IMR-90 (cell line): Measurements from ENCODE around the gene POU3F3. TPM values are rescaled to one million over a fixed set of nuclear protein-coding genes. Genes with fewer than 3 reads are reported as not detected.
A peak's percentile ranks its signal among the peaks of the same experiment; 100 is the strongest.

Source experiments
- ATAC-seq: fragments of 200-7000 bp; cut with Tn5 transposase; 2 replicates; pipeline ENCODE4 v1.9.1; 2020; ENCODE audit warnings: low read depth, mild to moderate bottlenecking, moderate library complexity
- Bru-seq: library from RNA; stranded (reverse); fragments of 400-500 nt; gene quantifications from one replicate; lab custom pipeline; 2021; lab: Mats Ljungman, UMichigan
- BruChase-seq, 2 experiments: library from RNA; stranded (reverse); fragments of 400-500 nt; gene quantifications; one replicate each; lab custom pipeline; 2021; lab: Mats Ljungman, UMichigan
- BruUV-seq: library from RNA; stranded (reverse); fragments of 400-500 nt; replicated peaks from 2 replicates; lab custom pipeline; 2021; lab: Mats Ljungman, UMichigan
- CTCF ChIA-PET: fragments of 300-600 bp; formaldehyde crosslinking; extraction: SDS; loops from one replicate; lab custom pipeline; 2021; ENCODE audit warnings: antibody characterized with exemption; lab: Yijun Ruan, JAX
- POLR2A ChIA-PET: fragments of 300-600 bp; sonication (Branson Sonifier 250); formaldehyde crosslinking; loops from one replicate; lab custom pipeline; 2022; ENCODE audit warnings: antibody characterized with exemption; ENCODE audit not compliant: unreplicated experiment; lab: Charles Lee
- DNase-seq: peaks from one replicate; pipeline ENCODE4 v3.0.0; 2013
- H2AFZ ChIP-seq: replicated peaks from 2 replicates; pipeline ENCODE3; 2013; ENCODE audit warnings: low read length, mild to moderate bottlenecking; ENCODE audit not compliant: poor library complexity
- H2AK5ac ChIP-seq: 2 replicates; pipeline ENCODE4 v1.6.1; 2013; ENCODE audit warnings: low read depth, low read length, inconsistent platforms
- H2AK9ac ChIP-seq: replicated peaks from 2 replicates; pipeline ENCODE3; 2013; ENCODE audit warnings: mild to moderate bottlenecking, low read depth, low read length, moderate library complexity; ENCODE audit not compliant: poor library complexity
- H2BK120ac ChIP-seq: 2 replicates; pipeline ENCODE4 v1.6.1; 2013; ENCODE audit warnings: low read depth, low read length, inconsistent platforms
- H2BK15ac ChIP-seq: 3 replicates; pipeline ENCODE4 v1.6.1; 2013; ENCODE audit warnings: low read depth, low read length, inconsistent platforms
- H2BK20ac ChIP-seq: 2 replicates; pipeline ENCODE4 v1.6.1; 2013; ENCODE audit warnings: low read depth, mild to moderate bottlenecking, inconsistent platforms, low read length, moderate library complexity
- H2BK5ac ChIP-seq: 2 replicates; pipeline ENCODE4 v1.6.1; 2013; ENCODE audit warnings: mild to moderate bottlenecking, low read depth, low read length, inconsistent platforms; ENCODE audit not compliant: poor library complexity, severe bottlenecking
- H3K14ac ChIP-seq: replicated peaks from 2 replicates; pipeline ENCODE4 v1.6.1; 2013; ENCODE audit warnings: low read depth, low read length, inconsistent platforms
- H3K18ac ChIP-seq: 2 replicates; pipeline ENCODE4 v1.6.1; 2013; ENCODE audit warnings: low read depth, low read length, control low read depth
- H3K23ac ChIP-seq: 2 replicates; pipeline ENCODE4 v1.6.1; 2013; ENCODE audit warnings: low read depth, low read length, inconsistent platforms
- H3K27ac ChIP-seq: 2 replicates; pipeline ENCODE4 v1.5.1; 2013; ENCODE audit warnings: mild to moderate bottlenecking, control low read depth, low read length; ENCODE audit not compliant: insufficient read depth
- H3K27me3 ChIP-seq: 2 replicates; pipeline ENCODE4 v1.6.1; 2013; ENCODE audit warnings: low read length; ENCODE audit not compliant: control insufficient read depth, insufficient read depth
- H3K36me3 ChIP-seq: 2 replicates; pipeline ENCODE4 v1.6.1; 2013; ENCODE audit warnings: low read length, mixed read lengths; ENCODE audit not compliant: control insufficient read depth, insufficient read depth
- H3K4ac ChIP-seq: 2 replicates; pipeline ENCODE4 v1.6.1; 2013; ENCODE audit warnings: low read depth, low read length, inconsistent platforms
- H3K4me1 ChIP-seq: 2 replicates; pipeline ENCODE4 v1.6.1; 2013; ENCODE audit warnings: low read length, mixed read lengths; ENCODE audit not compliant: control insufficient read depth, insufficient read depth
- H3K4me2 ChIP-seq: 2 replicates; pipeline ENCODE4 v1.6.1; 2013; ENCODE audit warnings: low read depth, mild to moderate bottlenecking, control low read depth, low read length, moderate library complexity
- H3K4me3 ChIP-seq: 2 replicates; pipeline ENCODE4 v1.5.1; 2013; ENCODE audit warnings: low read depth, mild to moderate bottlenecking, control low read depth, low read length, moderate library complexity; ENCODE audit not compliant: insufficient read depth
- H3K56ac ChIP-seq: 2 replicates; pipeline ENCODE4 v1.6.1; 2013; ENCODE audit warnings: low read length, inconsistent platforms; ENCODE audit not compliant: insufficient read depth; ENCODE audit errors: extremely low read depth
- H3K79me1 ChIP-seq, 2 experiments: 2 replicates each; pipeline ENCODE4 v1.6.1; 2013; ENCODE audit warnings: low read length in 2 of 2, inconsistent platforms in 1 of 2, low read depth in 1 of 2
- H3K9ac ChIP-seq: 2 replicates; pipeline ENCODE4 v1.6.1; 2013; ENCODE audit warnings: low read depth, low read length, control low read depth
- H3K9me1 ChIP-seq: 2 replicates; pipeline ENCODE4 v1.6.1; 2013; ENCODE audit warnings: low read length, inconsistent platforms; ENCODE audit not compliant: insufficient read depth
- H3K9me3 ChIP-seq: 2 replicates; pipeline ENCODE4 v1.6.1; 2013; ENCODE audit warnings: low read length; ENCODE audit not compliant: control insufficient read depth, insufficient read depth
- H4K20me1 ChIP-seq: 2 replicates; pipeline ENCODE4 v1.6.1; 2013; ENCODE audit warnings: low read length, inconsistent platforms; ENCODE audit not compliant: insufficient read depth
- H4K5ac ChIP-seq: 2 replicates; pipeline ENCODE4 v1.6.1; 2013; ENCODE audit warnings: mild to moderate bottlenecking, low read depth, low read length, control low read depth
- H4K8ac ChIP-seq, 2 experiments: 2 replicates each; pipeline ENCODE4 v1.6.1; 2013; ENCODE audit warnings: low read depth in 2 of 2, low read length in 2 of 2, control low read depth in 1 of 2, inconsistent platforms in 1 of 2
- H4K91ac ChIP-seq: 2 replicates; pipeline ENCODE4 v1.6.1; 2013; ENCODE audit warnings: low read depth, low read length, inconsistent platforms; ENCODE audit not compliant: insufficient read depth
- BHLHE40 ChIP-seq: fragments of 150-350 bp; IDR thresholded peaks from 2 replicates; pipeline ENCODE4 v1.6.1; 2016; ENCODE audit warnings: mild to moderate bottlenecking, low read depth, low read length
- CEBPB ChIP-seq: IDR thresholded peaks from 2 replicates; pipeline ENCODE4 v1.6.1; 2012; ENCODE audit warnings: low read depth, low read length, improper control_type of control experiment
- CHD1 ChIP-seq: IDR thresholded peaks from 2 replicates; pipeline ENCODE4 v1.6.1; 2012; ENCODE audit warnings: low read depth, low read length, improper control_type of control experiment
- ELK1 ChIP-seq: fragments of 150-350 bp; IDR thresholded peaks from 2 replicates; pipeline ENCODE4 v1.6.1; 2016; ENCODE audit warnings: low read depth, mild to moderate bottlenecking, low read length, moderate library complexity, borderline replicate concordance
- FOS ChIP-seq: fragments of 150-350 bp; IDR thresholded peaks from 2 replicates; pipeline ENCODE4 v1.6.1; 2016; ENCODE audit warnings: low read depth, low read length
- MAFK ChIP-seq: IDR thresholded peaks from 2 replicates; pipeline ENCODE4 v1.6.1; 2012; ENCODE audit warnings: low read depth, low read length, improper control_type of control experiment
- MAZ ChIP-seq: IDR thresholded peaks from 2 replicates; pipeline ENCODE4 v1.6.1; 2012; ENCODE audit warnings: low read depth, mild to moderate bottlenecking, low read length, improper control_type of control experiment, moderate library complexity, borderline replicate concordance
- MXI1 ChIP-seq: IDR thresholded peaks from 2 replicates; pipeline ENCODE4 v1.6.1; 2012; ENCODE audit warnings: low read depth, mild to moderate bottlenecking, low read length, moderate library complexity, borderline replicate concordance
- POLR2A ChIP-seq: IDR thresholded peaks from 2 replicates; pipeline ENCODE4 v1.6.1; 2012; ENCODE audit warnings: mild to moderate bottlenecking, low read depth, low read length
- RAD21 ChIP-seq: IDR thresholded peaks from 2 replicates; pipeline ENCODE4 v1.6.1; 2012; ENCODE audit warnings: low read length, improper control_type of control experiment
- RCOR1 ChIP-seq: IDR thresholded peaks from 2 replicates; pipeline ENCODE4 v1.6.1; 2012; ENCODE audit warnings: mild to moderate bottlenecking, low read length, improper control_type of control experiment; ENCODE audit not compliant: insufficient replicate concordance
- SMC3 ChIP-seq: fragments of 150-350 bp; IDR thresholded peaks from 2 replicates; pipeline ENCODE4 v1.6.1; 2016; ENCODE audit warnings: low read depth, mild to moderate bottlenecking, antibody characterized with exemption, low read length, moderate library complexity
- USF2 ChIP-seq: fragments of 150-350 bp; IDR thresholded peaks from 2 replicates; pipeline ENCODE4 v1.6.1; 2017; ENCODE audit warnings: mild to moderate bottlenecking, antibody characterized with exemption, low read length, low read depth
- WGBS, 2 experiments: methylation state at CpG; one replicate each; pipeline versions ENCODE4 v1.1.5 to v1.1.7; 2013; ENCODE audit warnings: missing lambda C conversion rate in 2 of 2; ENCODE audit not compliant: insufficient read length in 1 of 2; ENCODE audit errors: extremely low coverage in 2 of 2; 5-methylcytosine and 5-hydroxymethylcytosine counted together
- dilution Hi-C: fragments of 300-500 bp; cut with HindIII; formaldehyde crosslinking; loops from one replicate; pipeline ENCODE4 v1.14.3; 2018; ENCODE audit warnings: low sequenced_read_pairs; ENCODE audit not compliant: unreplicated experiment
- in situ Hi-C: fragments of 300-500 bp; cut with MboI; formaldehyde crosslinking; loops from 3 replicates; pipeline ENCODE4 v1.14.3; 2019; ENCODE audit warnings: low sequenced_read_pairs, inconsistent platforms, mixed read lengths
- intact Hi-C: fragments of 100-400 bp; cut with micrococcal nuclease; formaldehyde crosslinking; loops from 2 replicates; pipeline ENCODE4 v1.10.0; 2022
- long read RNA-seq: library from polyadenylated mRNA; unstranded; transcript quantifications from one replicate; pipeline ENCODE4 v2.0.0, GENCODE V29; 2021; ENCODE audit not compliant: unreplicated experiment
- polyA plus RNA-seq, 3 experiments: library from polyadenylated mRNA; depleted of rRNA; stranded (reverse); fragments of >200 nt; gene quantifications; 2 replicates each; pipeline ENCODE4 v1.2.3, GENCODE V29; 2012; ENCODE audit warnings: low replicate concordance in 1 of 3
- total RNA-seq: library from RNA; depleted of rRNA; stranded (reverse); fragments of >200 nt; gene quantifications from 2 replicates; pipeline ENCODE4 v1.2.3, GENCODE V29; 2012; rRNA removed

Gene POU3F3
- total RNA-seq (not detected in 2 replicates), polyA plus RNA-seq (2012; rRNA removed) (not detected in 2 replicates), Bru-seq, nascent RNA (not detected), BruChase-seq, experiment 1, labeled RNA remaining after a 6-hour chase (not detected), BruChase-seq, experiment 2, labeled RNA remaining after a 2-hour chase (not detected)
- not detected in 2 replicates for polyA plus RNA-seq (2012; cell fraction: cytosol; rRNA removed)
- polyA plus RNA-seq (2012; cell fraction: nucleus; rRNA removed; ENCODE audit: low replicate concordance), result not detected in 2 replicates
- long read RNA-seq, result 0 reads

- no peaks in the 10 kb centered on the region for H3K4me1 ChIP-seq
- H4K8ac ChIP-seq, result no peak within 1 kb of the TSS
- ChIA-PET POLR2A (no interaction called here), CTCF (no interaction called here)
- H3K4me2 ChIP-seq, result peak within 1 kb of the TSS; percentile 65; the same call in 1 of the 2 replicates
- no peaks in the 10 kb centered on the region for H3K36me3 ChIP-seq
- in situ Hi-C loops (no loop called here), intact Hi-C loops (no loop called here), dilution Hi-C loops (no loop called here)
- H2AK5ac ChIP-seq, result no peak within 1 kb of the TSS
- H3K56ac ChIP-seq, result no peak within 1 kb of the TSS
- peak within 1 kb of the TSS; percentile 30 for H2AK9ac ChIP-seq
- H2BK20ac ChIP-seq, result no peak within 1 kb of the TSS
- no peak within 1 kb of the TSS for H3K4ac ChIP-seq
- no peak within 1 kb of the TSS for H2BK15ac ChIP-seq
- H4K20me1 ChIP-seq, result no peaks in the 10 kb centered on the region
- H3K23ac ChIP-seq, result no peak within 1 kb of the TSS
- H3K9me3 ChIP-seq, result peaks cover 9% of the 10 kb centered on the region
- no peak within 1 kb of the TSS for H4K5ac ChIP-seq
- H2BK5ac ChIP-seq, result no peak within 1 kb of the TSS
- DNase-seq, result no peak
- H3K27me3 ChIP-seq, result peaks cover 68% of the 10 kb centered on the region
- no peak within 1 kb of the TSS for H2BK120ac ChIP-seq
- no peak within 1 kb of the TSS for H3K14ac ChIP-seq
- BruUV-seq, result no TSS peak
- H3K9me1 ChIP-seq, result no peaks in the 10 kb centered on the region
- H3K9ac ChIP-seq, result no peak within 1 kb of the TSS
- no peak within 1 kb of the TSS for H3K18ac ChIP-seq
- peak within 1 kb of the TSS; percentile 7; the same call in 1 of the 2 replicates for H3K4me3 ChIP-seq
- no peaks in the 10 kb centered on the region for H3K79me1 ChIP-seq
- 2% methylated on average over 26 of the region's 65 CpGs; no CpG with 5 or more reads in 1 of the 2 experiments for WGBS, 2 experiments
- no peak within 1 kb of the TSS for H4K91ac ChIP-seq
- H3K27ac ChIP-seq, result no peak within 1 kb of the TSS
- no peak for ATAC-seq
- H2AFZ ChIP-seq, result peak within 1 kb of the TSS; percentile 68
- TF ChIP-seq USF2 (no peak), CEBPB (no peak), SMC3 (no peak), RAD21 (no peak), MAZ (no peak), FOS (no peak), POLR2A (no peak), CHD1 (no peak), ELK1 (no peak), RCOR1 (no peak), BHLHE40 (no peak), MXI1 (no peak), MAFK (no peak)
Measured at GRCh38 chr2:104853534-104854497, at the start of gene POU3F3. Gene POU3F3 (plus strand): TSS chr2:104854115. CDS start chr2:104855511, 1,396 bp downstream.
